Neural cell (in vitro differentiated cells): ENCODE results near the gene CRADD.

Experiments
- RAD21 ChIP-seq: fragments of 450-650 bp; conservative IDR thresholded peaks from 2 replicates; pipeline ENCODE4 v1.6.1; 2014; ENCODE audit warnings: antibody characterized with exemption, mild to moderate bottlenecking, moderate library complexity
- TF ChIP-seq, protein P1 (sequence below): fragments of 450-650 bp; IDR thresholded peaks from 2 replicates; pipeline ENCODE4 v1.5.1; 2014; ENCODE audit warnings: antibody characterized with exemption, mild to moderate bottlenecking, moderate library complexity; ENCODE audit not compliant: poor library complexity, severe bottlenecking

DNA sequence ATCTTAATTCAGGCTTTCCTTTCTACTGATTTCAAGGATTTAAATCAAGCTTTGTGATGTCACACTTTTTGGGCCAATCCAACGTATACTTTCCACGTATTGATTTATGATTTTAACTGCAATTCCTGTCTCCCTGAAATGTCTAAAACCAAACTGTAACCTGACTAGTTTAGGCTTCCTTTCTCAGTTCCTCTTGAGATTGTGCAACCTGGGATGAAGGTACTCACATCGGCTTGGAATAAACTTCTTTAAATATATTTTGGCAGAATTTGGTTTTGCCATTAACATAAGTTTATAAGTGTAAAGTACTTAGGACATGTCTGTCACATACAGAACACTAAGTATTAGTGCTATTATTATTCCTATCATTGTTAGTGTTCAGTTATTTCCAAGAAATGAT, 224.6 kb downstream of the CRADD start:
- TF ChIP-seq, protein P1, sequence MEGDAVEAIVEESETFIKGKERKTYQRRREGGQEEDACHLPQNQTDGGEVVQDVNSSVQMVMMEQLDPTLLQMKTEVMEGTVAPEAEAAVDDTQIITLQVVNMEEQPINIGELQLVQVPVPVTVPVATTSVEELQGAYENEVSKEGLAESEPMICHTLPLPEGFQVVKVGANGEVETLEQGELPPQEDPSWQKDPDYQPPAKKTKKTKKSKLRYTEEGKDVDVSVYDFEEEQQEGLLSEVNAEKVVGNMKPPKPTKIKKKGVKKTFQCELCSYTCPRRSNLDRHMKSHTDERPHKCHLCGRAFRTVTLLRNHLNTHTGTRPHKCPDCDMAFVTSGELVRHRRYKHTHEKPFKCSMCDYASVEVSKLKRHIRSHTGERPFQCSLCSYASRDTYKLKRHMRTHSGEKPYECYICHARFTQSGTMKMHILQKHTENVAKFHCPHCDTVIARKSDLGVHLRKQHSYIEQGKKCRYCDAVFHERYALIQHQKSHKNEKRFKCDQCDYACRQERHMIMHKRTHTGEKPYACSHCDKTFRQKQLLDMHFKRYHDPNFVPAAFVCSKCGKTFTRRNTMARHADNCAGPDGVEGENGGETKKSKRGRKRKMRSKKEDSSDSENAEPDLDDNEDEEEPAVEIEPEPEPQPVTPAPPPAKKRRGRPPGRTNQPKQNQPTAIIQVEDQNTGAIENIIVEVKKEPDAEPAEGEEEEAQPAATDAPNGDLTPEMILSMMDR, result no peak
- TF ChIP-seq RAD21, result no peak
